CD4-positive, alpha-beta T cell treated with Interleukin-1 beta for 1 hour (primary cell): ENCODE results near the gene SLC6A8.
"Not testable (repeated sequence)": the region's sequence is repeated elsewhere in the genome, so short reads cannot be mapped to it uniquely, and the experiment has no call there.

Experiments
- DNase-seq, 2 donors: peaks; one replicate each; pipeline ENCODE4 v3.0.0-alpha.2; 2020 to 2022

SLC6A8 gene

GRCh38 chrX:153709726-153710674 is 22.3 kb downstream of the SLC6A8 start:
- no peak for DNase-seq

GRCh38 chrX:153714256-153714655 is 26.5 kb downstream of the SLC6A8 start:
- no peak for DNase-seq

- DNase-seq: no peak
Measured at GRCh38 chrX:153717445-153717844, 29.7 kb downstream of the SLC6A8 start.

GRCh38 chrX:153719238-153719637 is 31.5 kb downstream of the SLC6A8 start:
- DNase-seq: no peak

- no peak for DNase-seq
Measured at GRCh38 chrX:153719701-153720100, 32.0 kb downstream of the SLC6A8 start.

GRCh38 chrX:153722704-153723350 is 35.1 kb downstream of the SLC6A8 start:
- DNase-seq: no peak

GRCh38 chrX:153723351-153724251 is 35.9 kb downstream of the SLC6A8 start:
- DNase-seq: peak in 1 of 2 donors; percentile 45

GRCh38 chrX:153724252-153725038 is 36.7 kb downstream of the SLC6A8 start, which contains the start of the genes ABCD1 and BCAP31:
TSS of gene ABCD1 (plus strand) at chrX:153724856. CDS start at chrX:153725267, 411 bp downstream.
TSS of gene BCAP31 (minus strand) at chrX:153724387. CDS start at chrX:153723244, 1,143 bp downstream.
- DNase-seq: peak; percentile 91

- no peak for DNase-seq
Measured at GRCh38 chrX:153725039-153725831, 37.5 kb downstream of the SLC6A8 start.

GRCh38 chrX:153725832-153726285 is 38.1 kb downstream of the SLC6A8 start:
- DNase-seq: no peak

- peak; percentile 52 to 74 for DNase-seq
Measured at GRCh38 chrX:153726286-153727122, 38.8 kb downstream of the SLC6A8 start.

- DNase-seq: no peak
Measured at GRCh38 chrX:153727123-153727931, 39.6 kb downstream of the SLC6A8 start.

- no peak for DNase-seq
Measured at GRCh38 chrX:153728095-153728494, 40.4 kb downstream of the SLC6A8 start.

GRCh38 chrX:153728951-153729631 is 41.4 kb downstream of the SLC6A8 start:
- DNase-seq: no peak

GRCh38 chrX:153730115-153730514 is 42.4 kb downstream of the SLC6A8 start:
- DNase-seq: not testable (repeated sequence)

GRCh38 chrX:153731117-153731844 is 43.6 kb downstream of the SLC6A8 start:
- no peak for DNase-seq

- DNase-seq: no peak
Measured at GRCh38 chrX:153731845-153732215, 44.1 kb downstream of the SLC6A8 start.

- peak in 1 of 2 donors; percentile 38 for DNase-seq
Measured at GRCh38 chrX:153732401-153732800, 44.7 kb downstream of the SLC6A8 start.
